Measurements from ENCODE around the gene TIFAB.

DNA sequence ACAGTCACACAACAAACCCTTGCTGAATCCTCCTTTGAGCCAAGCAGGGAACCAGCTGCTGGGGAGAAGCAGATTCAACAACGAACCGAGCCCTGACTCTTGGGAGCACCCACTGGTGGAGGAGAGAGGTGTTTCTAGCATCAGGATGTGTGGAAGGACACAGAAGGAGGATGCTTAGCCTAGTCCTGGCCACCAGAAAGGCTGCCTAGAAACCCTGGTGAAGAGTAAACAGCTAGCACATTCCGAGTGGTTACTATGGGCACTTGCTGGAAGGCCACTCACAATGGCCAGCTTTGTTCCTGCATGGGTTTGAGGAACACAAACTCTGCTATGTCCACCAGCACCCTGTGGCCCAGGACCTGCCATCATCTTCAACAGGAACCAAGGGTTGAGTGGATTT lies 1.8 kb downstream of the TIFAB start:
- TF ChIP-seq, protein P1, sequence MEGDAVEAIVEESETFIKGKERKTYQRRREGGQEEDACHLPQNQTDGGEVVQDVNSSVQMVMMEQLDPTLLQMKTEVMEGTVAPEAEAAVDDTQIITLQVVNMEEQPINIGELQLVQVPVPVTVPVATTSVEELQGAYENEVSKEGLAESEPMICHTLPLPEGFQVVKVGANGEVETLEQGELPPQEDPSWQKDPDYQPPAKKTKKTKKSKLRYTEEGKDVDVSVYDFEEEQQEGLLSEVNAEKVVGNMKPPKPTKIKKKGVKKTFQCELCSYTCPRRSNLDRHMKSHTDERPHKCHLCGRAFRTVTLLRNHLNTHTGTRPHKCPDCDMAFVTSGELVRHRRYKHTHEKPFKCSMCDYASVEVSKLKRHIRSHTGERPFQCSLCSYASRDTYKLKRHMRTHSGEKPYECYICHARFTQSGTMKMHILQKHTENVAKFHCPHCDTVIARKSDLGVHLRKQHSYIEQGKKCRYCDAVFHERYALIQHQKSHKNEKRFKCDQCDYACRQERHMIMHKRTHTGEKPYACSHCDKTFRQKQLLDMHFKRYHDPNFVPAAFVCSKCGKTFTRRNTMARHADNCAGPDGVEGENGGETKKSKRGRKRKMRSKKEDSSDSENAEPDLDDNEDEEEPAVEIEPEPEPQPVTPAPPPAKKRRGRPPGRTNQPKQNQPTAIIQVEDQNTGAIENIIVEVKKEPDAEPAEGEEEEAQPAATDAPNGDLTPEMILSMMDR (IDR thresholded peaks at IDR 0.05) = no peak
- TF ChIP-seq TAF1 (IDR thresholded peaks at IDR 0.05; ENCODE audit: borderline replicate concordance, low read depth, low read length) (no peak), FOXM1 (IDR thresholded peaks at IDR 0.05; ENCODE audit: low read depth) (no peak)
